IMR-90 (cell line): ENCODE measurements around the gene SMTN. TPM values are rescaled to one million over a fixed set of nuclear protein-coding genes. Genes with fewer than 3 reads are reported as not detected.

Source experiments
- ATAC-seq: fragments of 200-7000 bp; cut with Tn5 transposase; 2 replicates; pipeline ENCODE4 v1.9.1; 2020; ENCODE audit warnings: low read depth, mild to moderate bottlenecking, moderate library complexity
- BruUV-seq: library from RNA; stranded (reverse); fragments of 400-500 nt; replicated peaks from 2 replicates; lab custom pipeline; 2021; lab: Mats Ljungman, UMichigan
- CTCF ChIA-PET: fragments of 300-600 bp; formaldehyde crosslinking; extraction: SDS; loops from one replicate; lab custom pipeline; 2021; ENCODE audit warnings: antibody characterized with exemption; lab: Yijun Ruan, JAX
- POLR2A ChIA-PET: fragments of 300-600 bp; sonication (Branson Sonifier 250); formaldehyde crosslinking; loops from one replicate; lab custom pipeline; 2022; ENCODE audit warnings: antibody characterized with exemption; ENCODE audit not compliant: unreplicated experiment; lab: Charles Lee
- DNase-seq: peaks from one replicate; pipeline ENCODE4 v3.0.0; 2013
- H2AFZ ChIP-seq: replicated peaks from 2 replicates; pipeline ENCODE3; 2013; ENCODE audit warnings: low read length, mild to moderate bottlenecking; ENCODE audit not compliant: poor library complexity
- H2AK5ac ChIP-seq: 2 replicates; pipeline ENCODE4 v1.6.1; 2013; ENCODE audit warnings: low read depth, low read length, inconsistent platforms
- H2AK9ac ChIP-seq: replicated peaks from 2 replicates; pipeline ENCODE3; 2013; ENCODE audit warnings: mild to moderate bottlenecking, low read depth, low read length, moderate library complexity; ENCODE audit not compliant: poor library complexity
- H2BK120ac ChIP-seq: 2 replicates; pipeline ENCODE4 v1.6.1; 2013; ENCODE audit warnings: low read depth, low read length, inconsistent platforms
- H2BK15ac ChIP-seq: 3 replicates; pipeline ENCODE4 v1.6.1; 2013; ENCODE audit warnings: low read depth, low read length, inconsistent platforms
- H2BK20ac ChIP-seq: 2 replicates; pipeline ENCODE4 v1.6.1; 2013; ENCODE audit warnings: low read depth, mild to moderate bottlenecking, inconsistent platforms, low read length, moderate library complexity
- H2BK5ac ChIP-seq: 2 replicates; pipeline ENCODE4 v1.6.1; 2013; ENCODE audit warnings: mild to moderate bottlenecking, low read depth, low read length, inconsistent platforms; ENCODE audit not compliant: poor library complexity, severe bottlenecking
- H3K14ac ChIP-seq: replicated peaks from 2 replicates; pipeline ENCODE4 v1.6.1; 2013; ENCODE audit warnings: low read depth, low read length, inconsistent platforms
- H3K18ac ChIP-seq: 2 replicates; pipeline ENCODE4 v1.6.1; 2013; ENCODE audit warnings: low read depth, low read length, control low read depth
- H3K23ac ChIP-seq: 2 replicates; pipeline ENCODE4 v1.6.1; 2013; ENCODE audit warnings: low read depth, low read length, inconsistent platforms
- H3K27ac ChIP-seq: 2 replicates; pipeline ENCODE4 v1.5.1; 2013; ENCODE audit warnings: mild to moderate bottlenecking, control low read depth, low read length; ENCODE audit not compliant: insufficient read depth
- H3K27me3 ChIP-seq: 2 replicates; pipeline ENCODE4 v1.6.1; 2013; ENCODE audit warnings: low read length; ENCODE audit not compliant: control insufficient read depth, insufficient read depth
- H3K36me3 ChIP-seq: 2 replicates; pipeline ENCODE4 v1.6.1; 2013; ENCODE audit warnings: low read length, mixed read lengths; ENCODE audit not compliant: control insufficient read depth, insufficient read depth
- H3K4ac ChIP-seq: 2 replicates; pipeline ENCODE4 v1.6.1; 2013; ENCODE audit warnings: low read depth, low read length, inconsistent platforms
- H3K4me1 ChIP-seq: 2 replicates; pipeline ENCODE4 v1.6.1; 2013; ENCODE audit warnings: low read length, mixed read lengths; ENCODE audit not compliant: control insufficient read depth, insufficient read depth
- H3K4me2 ChIP-seq: 2 replicates; pipeline ENCODE4 v1.6.1; 2013; ENCODE audit warnings: low read depth, mild to moderate bottlenecking, control low read depth, low read length, moderate library complexity
- H3K4me3 ChIP-seq: 2 replicates; pipeline ENCODE4 v1.5.1; 2013; ENCODE audit warnings: low read depth, mild to moderate bottlenecking, control low read depth, low read length, moderate library complexity; ENCODE audit not compliant: insufficient read depth
- H3K56ac ChIP-seq: 2 replicates; pipeline ENCODE4 v1.6.1; 2013; ENCODE audit warnings: low read length, inconsistent platforms; ENCODE audit not compliant: insufficient read depth; ENCODE audit errors: extremely low read depth
- H3K79me1 ChIP-seq, 2 experiments: 2 replicates each; pipeline ENCODE4 v1.6.1; 2013; ENCODE audit warnings: low read length in 2 of 2, inconsistent platforms in 1 of 2, low read depth in 1 of 2
- H3K9ac ChIP-seq: 2 replicates; pipeline ENCODE4 v1.6.1; 2013; ENCODE audit warnings: low read depth, low read length, control low read depth
- H3K9me1 ChIP-seq: 2 replicates; pipeline ENCODE4 v1.6.1; 2013; ENCODE audit warnings: low read length, inconsistent platforms; ENCODE audit not compliant: insufficient read depth
- H3K9me3 ChIP-seq: 2 replicates; pipeline ENCODE4 v1.6.1; 2013; ENCODE audit warnings: low read length; ENCODE audit not compliant: control insufficient read depth, insufficient read depth
- H4K20me1 ChIP-seq: 2 replicates; pipeline ENCODE4 v1.6.1; 2013; ENCODE audit warnings: low read length, inconsistent platforms; ENCODE audit not compliant: insufficient read depth
- H4K5ac ChIP-seq: 2 replicates; pipeline ENCODE4 v1.6.1; 2013; ENCODE audit warnings: mild to moderate bottlenecking, low read depth, low read length, control low read depth
- H4K8ac ChIP-seq, 2 experiments: 2 replicates each; pipeline ENCODE4 v1.6.1; 2013; ENCODE audit warnings: low read depth in 2 of 2, low read length in 2 of 2, control low read depth in 1 of 2, inconsistent platforms in 1 of 2
- H4K91ac ChIP-seq: 2 replicates; pipeline ENCODE4 v1.6.1; 2013; ENCODE audit warnings: low read depth, low read length, inconsistent platforms; ENCODE audit not compliant: insufficient read depth
- BHLHE40 ChIP-seq: fragments of 150-350 bp; IDR thresholded peaks from 2 replicates; pipeline ENCODE4 v1.6.1; 2016; ENCODE audit warnings: mild to moderate bottlenecking, low read depth, low read length
- MAFK ChIP-seq: IDR thresholded peaks from 2 replicates; pipeline ENCODE4 v1.6.1; 2012; ENCODE audit warnings: low read depth, low read length, improper control_type of control experiment
- MAZ ChIP-seq: IDR thresholded peaks from 2 replicates; pipeline ENCODE4 v1.6.1; 2012; ENCODE audit warnings: low read depth, mild to moderate bottlenecking, low read length, improper control_type of control experiment, moderate library complexity, borderline replicate concordance
- NFE2L2 ChIP-seq: fragments of 150-350 bp; IDR thresholded peaks from 2 replicates; pipeline ENCODE4 v1.6.1; 2016; ENCODE audit warnings: low read depth, mild to moderate bottlenecking, low read length
- POLR2A ChIP-seq: IDR thresholded peaks from 2 replicates; pipeline ENCODE4 v1.6.1; 2012; ENCODE audit warnings: mild to moderate bottlenecking, low read depth, low read length
- RAD21 ChIP-seq: IDR thresholded peaks from 2 replicates; pipeline ENCODE4 v1.6.1; 2012; ENCODE audit warnings: low read length, improper control_type of control experiment
- RCOR1 ChIP-seq: IDR thresholded peaks from 2 replicates; pipeline ENCODE4 v1.6.1; 2012; ENCODE audit warnings: mild to moderate bottlenecking, low read length, improper control_type of control experiment; ENCODE audit not compliant: insufficient replicate concordance
- RFX5 ChIP-seq: IDR thresholded peaks from 2 replicates; pipeline ENCODE4 v1.8.0; 2012; ENCODE audit warnings: low read depth, mild to moderate bottlenecking, low read length, moderate library complexity
- SMC3 ChIP-seq: fragments of 150-350 bp; IDR thresholded peaks from 2 replicates; pipeline ENCODE4 v1.6.1; 2016; ENCODE audit warnings: low read depth, mild to moderate bottlenecking, antibody characterized with exemption, low read length, moderate library complexity
- WGBS, 2 experiments: methylation state at CpG; one replicate each; pipeline versions ENCODE4 v1.1.5 to v1.1.7; 2013; ENCODE audit warnings: missing lambda C conversion rate in 2 of 2; ENCODE audit not compliant: insufficient read length in 1 of 2; ENCODE audit errors: extremely low coverage in 2 of 2; 5-methylcytosine and 5-hydroxymethylcytosine counted together
- dilution Hi-C: fragments of 300-500 bp; cut with HindIII; formaldehyde crosslinking; loops from one replicate; pipeline ENCODE4 v1.14.3; 2018; ENCODE audit warnings: low sequenced_read_pairs; ENCODE audit not compliant: unreplicated experiment
- in situ Hi-C: fragments of 300-500 bp; cut with MboI; formaldehyde crosslinking; loops from 3 replicates; pipeline ENCODE4 v1.14.3; 2019; ENCODE audit warnings: low sequenced_read_pairs, inconsistent platforms, mixed read lengths
- intact Hi-C: fragments of 100-400 bp; cut with micrococcal nuclease; formaldehyde crosslinking; loops from 2 replicates; pipeline ENCODE4 v1.10.0; 2022
- polyA plus RNA-seq, 3 experiments: library from polyadenylated mRNA; depleted of rRNA; stranded (reverse); fragments of >200 nt; gene quantifications; 2 replicates each; pipeline ENCODE4 v1.2.3, GENCODE V29; 2012; ENCODE audit warnings: low replicate concordance in 1 of 3
- total RNA-seq: library from RNA; depleted of rRNA; stranded (reverse); fragments of >200 nt; gene quantifications from 2 replicates; pipeline ENCODE4 v1.2.3, GENCODE V29; 2012
- TF ChIP-seq, protein P1 (sequence below): conservative IDR thresholded peaks from 2 replicates; pipeline ENCODE4 v1.5.1; 2012; ENCODE audit warnings: mild to moderate bottlenecking, low read depth, low read length, improper control_type of control experiment
- TF ChIP-seq, protein P2 (sequence below): fragments of 150-350 bp; IDR thresholded peaks from 2 replicates; pipeline ENCODE4 v1.6.1; 2017; ENCODE audit warnings: mild to moderate bottlenecking, antibody characterized with exemption, low read length, low read depth

The SMTN gene
- total and polyA plus RNA-seq, 2 of the 4 experiments (the other 2 are of a cell fraction) = 53.6 to 63.7 TPM

DNA sequence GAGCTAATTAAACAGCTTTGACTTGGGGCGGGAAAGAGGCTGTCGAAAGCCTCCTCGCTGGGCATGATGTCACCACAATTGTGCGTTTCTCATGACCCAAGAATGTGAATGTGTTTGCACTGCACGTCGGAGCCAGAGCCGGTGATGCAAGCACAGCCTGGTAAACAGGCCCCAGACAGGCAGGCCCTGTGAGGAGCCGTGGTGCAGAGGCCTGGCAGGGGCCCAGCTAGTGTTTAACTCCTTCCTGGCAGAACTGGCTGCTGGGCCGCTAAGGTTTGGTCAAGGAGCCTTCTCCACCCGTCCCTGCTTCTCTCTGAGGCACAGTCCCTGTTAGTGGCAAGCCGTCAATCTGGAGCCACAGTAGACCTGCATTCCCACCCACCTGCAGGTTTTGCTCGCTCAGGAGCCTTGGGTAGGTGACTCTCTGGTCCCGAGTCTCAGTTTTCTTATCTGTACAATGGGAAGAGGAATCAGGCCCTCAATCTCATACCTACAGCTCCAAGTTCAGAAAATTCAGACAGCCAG is 25.4 kb upstream of the SMTN start (continued):
- TF ChIP-seq, protein P1, sequence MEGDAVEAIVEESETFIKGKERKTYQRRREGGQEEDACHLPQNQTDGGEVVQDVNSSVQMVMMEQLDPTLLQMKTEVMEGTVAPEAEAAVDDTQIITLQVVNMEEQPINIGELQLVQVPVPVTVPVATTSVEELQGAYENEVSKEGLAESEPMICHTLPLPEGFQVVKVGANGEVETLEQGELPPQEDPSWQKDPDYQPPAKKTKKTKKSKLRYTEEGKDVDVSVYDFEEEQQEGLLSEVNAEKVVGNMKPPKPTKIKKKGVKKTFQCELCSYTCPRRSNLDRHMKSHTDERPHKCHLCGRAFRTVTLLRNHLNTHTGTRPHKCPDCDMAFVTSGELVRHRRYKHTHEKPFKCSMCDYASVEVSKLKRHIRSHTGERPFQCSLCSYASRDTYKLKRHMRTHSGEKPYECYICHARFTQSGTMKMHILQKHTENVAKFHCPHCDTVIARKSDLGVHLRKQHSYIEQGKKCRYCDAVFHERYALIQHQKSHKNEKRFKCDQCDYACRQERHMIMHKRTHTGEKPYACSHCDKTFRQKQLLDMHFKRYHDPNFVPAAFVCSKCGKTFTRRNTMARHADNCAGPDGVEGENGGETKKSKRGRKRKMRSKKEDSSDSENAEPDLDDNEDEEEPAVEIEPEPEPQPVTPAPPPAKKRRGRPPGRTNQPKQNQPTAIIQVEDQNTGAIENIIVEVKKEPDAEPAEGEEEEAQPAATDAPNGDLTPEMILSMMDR = no peak

DNA sequence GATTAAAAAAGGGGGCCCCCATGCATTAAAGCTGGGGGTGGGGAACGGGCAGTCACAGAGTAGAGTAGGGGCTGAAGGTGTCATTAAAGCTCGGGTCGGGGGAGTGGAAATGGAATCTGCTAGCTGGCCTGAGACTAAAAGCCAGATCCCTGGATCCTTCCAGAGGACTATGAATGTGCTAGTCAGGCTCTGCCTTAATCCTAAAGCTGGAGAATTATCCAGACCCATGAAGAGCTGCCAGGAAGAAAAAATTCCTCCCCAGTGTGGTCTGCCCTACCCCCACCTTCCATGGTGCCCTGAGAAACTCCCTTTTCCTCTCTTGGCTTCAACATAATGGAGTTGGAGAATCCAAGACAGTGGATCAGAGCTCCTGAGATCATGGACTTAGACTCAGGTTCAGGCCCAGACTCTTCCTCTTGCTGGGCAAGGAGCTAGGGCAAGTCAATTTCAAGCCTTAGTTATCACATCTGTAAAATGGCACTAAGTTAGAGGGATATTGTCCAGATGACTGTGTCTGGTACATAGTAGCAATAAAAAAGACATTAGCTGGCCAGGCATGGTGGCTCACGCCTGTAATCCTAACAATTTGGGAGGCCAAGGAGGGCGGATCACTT is 24.0 kb upstream of the SMTN start:
- Histone ChIP-seq H3K36me3 (no peaks in the 10 kb centered on the region), H4K5ac (no peak overlapping the region), H3K9me1 (peaks cover 4% of the 10 kb centered on the region; the same call in 1 of the 2 replicates), H4K8ac (peak overlapping the region; percentile 8 to 31; a peak in 1 of 4 replicates), H2AK5ac (peak overlapping the region; percentile 58; the same call in 1 of the 2 replicates), H3K56ac (no peak overlapping the region), H3K23ac (0 out of 2 replicates have a peak overlapping the region, but pooled peaks have one; percentile 11), H3K27me3 (no peaks in the 10 kb centered on the region), H3K9ac (no peak overlapping the region), H4K20me1 (no peaks in the 10 kb centered on the region), H3K4me1 (peaks cover 15% of the 10 kb centered on the region), H2AFZ (no peak overlapping the region), H2BK120ac (peak overlapping the region; percentile 52; the same call in 1 of the 2 replicates), H2AK9ac (no peak overlapping the region), H2BK20ac (no peak overlapping the region), H3K4me2 (no peak overlapping the region), H3K4me3 (no peak overlapping the region), H3K79me1 (no peaks in the 10 kb centered on the region), H2BK15ac (no peak overlapping the region; the same call in 2 of the 3 replicates), H3K14ac (no peak overlapping the region; the same call in 1 of the 2 replicates), H3K9me3 (no peaks in the 10 kb centered on the region), H3K27ac (no peak overlapping the region), H2BK5ac (no peak overlapping the region), H3K4ac (peak overlapping the region; percentile 75), H3K18ac (no peak overlapping the region), H4K91ac (peak overlapping the region; percentile 24; the same call in 1 of the 2 replicates)
- 69% methylated on average over 5 of the region's 5 CpGs; no CpG with 5 or more reads in 1 of the 2 experiments for WGBS, 2 experiments
- ATAC-seq (no peak), DNase-seq (no peak)
- intact Hi-C loops = no loop called here
- POLR2A ChIA-PET = no interaction called here
- no TSS peak for BruUV-seq
- dilution Hi-C loops = no loop called here
- CTCF ChIA-PET = no interaction called here
- in situ Hi-C loops = no loop called here
- TF ChIP-seq, protein P2, sequence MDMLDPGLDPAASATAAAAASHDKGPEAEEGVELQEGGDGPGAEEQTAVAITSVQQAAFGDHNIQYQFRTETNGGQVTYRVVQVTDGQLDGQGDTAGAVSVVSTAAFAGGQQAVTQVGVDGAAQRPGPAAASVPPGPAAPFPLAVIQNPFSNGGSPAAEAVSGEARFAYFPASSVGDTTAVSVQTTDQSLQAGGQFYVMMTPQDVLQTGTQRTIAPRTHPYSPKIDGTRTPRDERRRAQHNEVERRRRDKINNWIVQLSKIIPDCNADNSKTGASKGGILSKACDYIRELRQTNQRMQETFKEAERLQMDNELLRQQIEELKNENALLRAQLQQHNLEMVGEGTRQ = no peak
- TF ChIP-seq MAZ (no peak), POLR2A (no peak), RAD21 (no peak), RCOR1 (no peak), SMC3 (no peak), RFX5 (no peak), MAFK (no peak), BHLHE40 (no peak), NFE2L2 (no peak)
- TF ChIP-seq, protein P1 = no peak
